Fibroblast of skin of left biceps (primary cell): ENCODE data around the gene PRR23C.
"Not testable (repeated sequence)": the region's sequence is repeated elsewhere in the genome, so short reads cannot be mapped to it uniquely, and the experiment has no call there.

Experiments used
- DNase-seq, 2 experiments: peaks; one replicate each; pipeline ENCODE4 v3.0.0-alpha.2; 2013; ENCODE audit warnings: low read depth in 2 of 2

Gene PRR23C

DNA sequence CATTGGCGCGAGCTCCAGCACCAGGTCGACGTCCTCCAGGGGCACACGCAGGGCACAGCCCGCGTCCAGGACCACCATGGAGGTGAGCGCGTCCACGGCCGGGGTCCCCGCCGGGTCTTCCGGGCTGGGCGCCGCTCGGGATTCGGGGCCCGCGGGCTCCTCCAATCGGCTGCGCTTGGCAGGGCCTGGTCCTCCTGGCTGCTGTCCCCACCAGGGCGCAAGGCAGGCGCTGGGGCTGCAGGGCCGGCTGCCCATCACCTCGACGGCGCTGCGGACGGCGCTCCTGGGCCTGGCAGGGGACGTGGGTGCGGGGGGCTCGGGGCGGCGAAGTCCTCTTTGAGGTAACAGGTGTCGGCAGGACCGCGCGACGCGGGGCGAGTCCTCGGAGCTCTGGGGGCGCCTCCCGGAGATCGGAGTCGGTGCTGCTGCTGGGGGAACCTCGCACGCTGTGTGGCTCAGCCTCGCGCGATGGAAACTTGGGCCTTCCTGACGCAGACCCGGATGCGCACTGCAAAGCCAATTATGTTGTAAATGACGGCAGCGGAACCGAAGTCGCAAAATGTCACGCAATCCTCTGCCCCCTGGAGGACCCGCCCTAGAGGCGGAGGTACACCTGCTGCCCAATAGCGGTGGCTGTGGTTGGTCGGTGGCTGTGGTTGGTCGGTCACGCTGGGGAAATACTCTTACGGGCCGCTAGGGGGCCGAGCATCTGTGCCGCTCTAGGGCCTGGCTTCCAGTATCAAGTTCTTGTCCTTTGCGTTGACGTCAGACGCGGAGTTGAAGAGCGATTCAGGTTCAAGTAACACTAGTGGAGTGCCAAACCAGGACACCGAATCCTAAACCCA, at the start of gene PRR23C:
PRR23C (minus strand) TSS at position 527 of the 845 bp plus-strand sequence; CDS start at position 255, 272 bp downstream.
- DNase-seq, result no peak

DNA sequence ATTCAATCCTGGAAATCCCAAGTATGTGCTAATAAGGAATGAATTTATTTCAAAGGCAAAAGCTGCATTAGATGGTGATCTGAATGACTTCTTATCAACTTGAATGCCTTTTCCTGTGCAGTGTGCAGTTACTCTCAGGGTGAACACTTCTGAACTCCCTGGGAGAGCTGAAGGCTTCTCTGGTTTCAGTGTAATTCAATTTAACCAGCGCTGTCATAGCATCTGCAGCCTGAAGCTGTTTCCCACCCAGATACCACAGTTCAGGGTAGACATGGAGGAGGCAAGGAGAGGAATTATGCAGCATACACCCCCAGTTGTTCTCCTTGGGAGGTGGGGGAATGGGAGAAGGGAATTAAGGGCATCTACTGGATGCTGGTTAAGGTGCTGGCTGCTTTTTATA, 49.1 kb upstream of the PRR23C start:
- DNase-seq, result no peak

DNA sequence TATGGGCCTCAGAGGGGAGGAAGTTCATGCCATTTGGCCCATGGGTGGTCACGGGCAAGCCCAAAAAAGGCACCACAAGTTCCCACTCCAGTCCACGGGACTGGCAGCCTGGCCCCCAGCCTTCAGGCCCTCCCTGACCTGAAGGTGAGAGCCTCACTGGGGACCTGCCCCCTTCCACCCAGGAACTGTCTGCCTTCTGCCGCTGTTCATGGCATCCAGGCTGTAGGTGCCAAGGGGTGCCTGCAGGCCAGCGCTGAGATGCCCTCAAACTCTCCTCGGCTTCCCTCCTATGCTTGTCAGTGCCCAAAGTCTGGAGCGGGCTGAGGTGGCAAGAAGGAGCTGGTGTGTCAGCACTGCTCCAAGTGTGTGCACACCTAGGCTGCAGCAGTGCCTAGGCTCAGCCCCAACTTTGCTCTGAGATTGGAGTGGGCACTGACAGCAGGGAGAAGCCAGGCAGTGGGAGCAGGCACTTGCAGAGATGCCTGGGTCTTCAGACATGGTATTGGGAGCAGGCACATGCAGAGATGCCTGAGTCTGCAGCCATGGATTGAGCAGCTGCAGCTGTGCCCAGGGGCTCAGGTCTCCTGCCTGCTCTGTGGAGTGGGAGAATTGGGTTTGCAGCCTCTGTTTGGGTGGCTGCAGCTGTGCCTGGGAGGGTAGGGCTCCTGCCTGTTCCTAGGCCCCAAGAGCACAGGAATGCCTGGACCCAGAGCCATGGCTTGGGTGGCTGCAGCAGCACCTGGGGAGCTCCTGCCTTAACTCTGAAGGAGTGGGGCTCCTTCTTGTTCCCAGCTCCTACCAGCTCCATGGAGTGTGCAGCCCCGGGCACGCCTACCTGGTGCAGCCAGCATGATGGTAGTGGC, 44.0 kb upstream of the PRR23C start:
- DNase-seq, result no peak

DNA sequence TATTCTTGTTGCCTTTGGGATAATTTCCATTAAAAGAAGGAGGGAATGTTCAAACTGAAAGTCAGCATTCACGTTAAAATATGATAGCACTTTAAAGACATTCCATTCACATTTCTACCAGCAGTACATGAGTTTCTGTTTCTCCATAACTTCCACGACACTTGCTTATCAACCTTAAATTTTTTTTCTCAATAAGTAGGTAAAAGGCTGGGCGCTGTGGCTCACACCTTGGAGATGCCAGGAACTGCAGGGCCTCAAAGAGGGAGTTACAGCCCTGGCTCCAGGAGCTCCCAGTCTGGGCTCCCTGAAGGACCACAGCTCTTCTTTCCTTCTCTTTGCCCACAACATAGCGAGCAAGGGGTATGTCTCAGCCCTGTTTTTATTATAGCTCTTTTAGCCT, 42.9 kb upstream of the PRR23C start:
- DNase-seq, result no peak

DNA sequence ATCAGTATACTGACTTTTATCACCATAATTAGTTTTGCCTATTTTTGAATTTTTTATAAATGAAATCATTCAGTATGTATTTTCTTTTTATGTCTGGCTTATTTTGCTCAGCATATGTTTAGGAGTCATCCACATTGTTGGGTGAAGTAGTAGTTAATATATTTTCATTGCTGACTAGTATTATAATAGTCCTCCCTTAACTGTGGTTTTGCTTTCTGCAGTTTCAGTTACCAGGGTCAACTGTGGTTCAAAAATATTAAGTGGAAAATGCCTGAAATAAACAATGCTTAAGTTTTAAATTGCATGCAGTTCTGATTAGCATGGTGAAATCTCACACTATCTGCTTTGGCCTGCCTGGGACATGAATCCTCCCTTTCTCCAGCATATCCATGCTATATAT, 39.5 kb upstream of the PRR23C start:
- DNase-seq, result no peak

DNA sequence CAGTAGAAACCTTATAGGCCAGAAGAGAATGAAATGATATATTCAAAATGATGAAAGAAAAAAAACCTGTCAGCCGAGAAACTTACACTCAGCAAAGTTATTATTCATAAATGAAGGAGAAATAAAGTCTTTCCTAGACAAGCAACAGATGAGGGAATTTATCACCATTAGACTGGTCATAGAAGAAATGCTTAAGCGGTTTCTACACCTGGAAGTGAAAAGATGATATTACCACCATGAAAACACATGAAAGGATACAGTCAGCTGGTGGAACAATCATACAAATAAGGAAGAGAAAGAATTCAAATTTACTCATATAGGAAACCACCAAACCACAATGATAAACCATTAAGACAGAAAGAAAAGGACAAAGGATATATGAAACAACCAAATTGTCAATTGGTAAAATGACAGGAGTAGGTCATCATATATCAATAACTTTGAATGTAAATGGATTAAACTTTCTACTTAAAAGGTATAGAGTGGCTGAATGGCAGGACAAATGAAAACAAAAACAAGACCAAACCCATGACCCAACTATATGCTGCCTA, 29.9 kb upstream of the PRR23C start:
- no peak for DNase-seq

DNA sequence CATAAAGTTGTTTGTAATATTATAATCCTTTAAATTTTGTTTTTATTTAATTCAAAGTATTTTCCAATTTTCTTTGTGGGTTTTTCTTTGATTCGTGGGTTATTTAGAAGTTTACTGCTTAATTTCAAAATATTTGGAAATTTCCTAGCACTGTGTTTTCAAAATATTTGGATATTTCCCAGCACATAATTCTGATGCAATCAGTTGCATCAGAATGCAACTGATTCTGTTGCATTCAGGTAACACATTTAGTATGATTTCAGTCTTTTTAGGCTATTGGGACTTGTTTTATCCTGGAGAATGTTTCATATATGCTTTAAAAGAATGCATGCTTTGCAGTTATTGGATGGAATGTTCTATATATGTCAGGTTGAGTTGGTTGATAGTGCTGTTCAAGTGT, 18.2 kb upstream of the PRR23C start:
- no peak for DNase-seq

DNA sequence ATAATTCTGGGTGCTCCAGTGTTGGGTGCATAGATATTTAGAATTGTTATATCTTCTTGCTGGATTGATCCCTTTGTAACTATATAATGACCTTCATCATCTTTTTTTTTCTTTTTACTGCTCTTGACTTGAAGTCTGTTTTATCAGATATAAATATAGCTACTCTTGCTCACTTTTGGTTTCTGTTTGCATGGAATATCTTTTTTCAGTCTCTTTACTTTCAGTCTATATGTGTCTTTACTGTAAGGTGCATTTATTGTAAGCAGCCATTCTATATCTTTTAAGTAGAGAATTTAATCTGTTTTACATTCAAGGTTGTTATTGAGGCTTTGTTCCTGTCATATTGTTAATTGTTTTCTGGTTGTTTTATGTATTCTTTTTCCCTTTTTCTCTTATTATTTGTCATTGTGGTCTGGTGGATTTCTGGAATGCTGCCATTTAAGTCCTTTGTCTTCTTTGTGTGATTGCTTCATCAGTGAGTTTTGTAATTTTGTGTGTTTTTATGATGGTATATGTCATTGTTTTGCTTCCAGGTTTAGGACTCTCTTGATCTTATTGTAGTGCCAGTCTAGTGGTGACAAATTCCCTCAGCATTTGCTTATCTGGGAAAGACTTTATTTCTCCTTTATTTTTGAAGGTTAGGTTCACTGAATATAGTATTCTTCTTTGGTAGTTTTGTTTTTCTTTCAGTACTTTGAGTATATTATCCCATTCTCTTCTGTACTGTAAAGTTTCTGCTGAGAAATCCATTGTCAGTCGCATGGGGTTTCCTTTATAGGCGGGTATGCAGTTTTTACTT, 8.3 kb upstream of the PRR23C start:
- no peak for DNase-seq

DNA sequence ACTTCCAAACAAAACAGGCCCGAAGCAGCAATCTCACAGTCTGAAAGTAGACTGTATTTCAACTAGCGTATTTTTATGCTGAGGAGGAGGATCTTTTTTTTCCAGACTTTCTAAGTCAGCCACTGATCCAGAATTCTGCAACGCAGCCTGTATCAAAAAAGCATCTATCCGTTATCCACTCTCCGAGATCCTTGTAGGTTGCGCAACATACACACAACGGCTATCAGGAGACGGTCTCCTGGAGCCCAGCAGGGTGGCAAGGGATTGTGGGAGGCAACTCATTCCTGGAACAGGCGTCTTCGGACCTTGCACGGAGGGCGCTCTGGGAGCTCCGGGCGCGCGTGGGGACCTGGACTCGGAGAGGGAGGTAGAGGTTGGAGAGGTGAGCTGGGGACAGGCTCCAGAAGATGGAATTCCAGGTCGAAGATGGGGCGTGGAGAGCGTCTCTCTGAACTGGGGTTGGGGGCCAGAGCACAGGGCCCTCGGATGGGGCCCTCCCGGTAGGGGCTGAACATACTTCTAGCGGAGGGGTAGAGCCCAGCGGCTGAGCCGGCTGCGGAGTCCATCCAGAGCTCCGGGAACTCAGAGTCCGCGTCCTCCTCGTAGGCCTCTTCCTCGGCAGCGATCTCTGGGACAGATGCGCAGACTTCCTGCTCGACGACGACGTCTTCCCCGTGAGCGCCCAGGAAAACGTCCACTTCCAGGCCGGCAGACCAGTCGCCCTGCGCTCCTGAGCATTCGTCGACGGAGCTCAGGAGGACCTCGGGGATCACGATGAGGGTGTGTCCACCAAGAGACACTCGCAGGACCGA, 932 bp downstream of the PRR23C start:
- DNase-seq, result no peak

DNA sequence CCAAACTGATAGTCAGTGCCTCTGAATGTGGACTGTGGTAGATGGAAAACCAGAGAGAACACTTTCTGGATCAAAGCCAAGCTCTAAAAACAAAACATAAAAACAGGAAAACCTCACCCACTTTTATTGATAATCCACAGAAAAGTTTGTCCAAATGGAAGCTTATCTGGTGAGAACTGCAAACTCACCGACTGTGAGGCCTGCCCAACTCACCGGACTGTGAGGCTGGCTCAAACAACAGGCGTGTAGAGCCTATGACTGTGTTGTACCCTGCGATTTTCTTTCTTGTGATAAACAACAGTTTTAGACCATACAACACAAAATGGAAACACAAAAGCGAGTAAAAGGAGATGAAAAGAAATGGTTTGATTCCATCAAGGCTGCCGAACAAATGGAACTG, 7.2 kb downstream of the PRR23C start:
- DNase-seq, result no peak

DNA sequence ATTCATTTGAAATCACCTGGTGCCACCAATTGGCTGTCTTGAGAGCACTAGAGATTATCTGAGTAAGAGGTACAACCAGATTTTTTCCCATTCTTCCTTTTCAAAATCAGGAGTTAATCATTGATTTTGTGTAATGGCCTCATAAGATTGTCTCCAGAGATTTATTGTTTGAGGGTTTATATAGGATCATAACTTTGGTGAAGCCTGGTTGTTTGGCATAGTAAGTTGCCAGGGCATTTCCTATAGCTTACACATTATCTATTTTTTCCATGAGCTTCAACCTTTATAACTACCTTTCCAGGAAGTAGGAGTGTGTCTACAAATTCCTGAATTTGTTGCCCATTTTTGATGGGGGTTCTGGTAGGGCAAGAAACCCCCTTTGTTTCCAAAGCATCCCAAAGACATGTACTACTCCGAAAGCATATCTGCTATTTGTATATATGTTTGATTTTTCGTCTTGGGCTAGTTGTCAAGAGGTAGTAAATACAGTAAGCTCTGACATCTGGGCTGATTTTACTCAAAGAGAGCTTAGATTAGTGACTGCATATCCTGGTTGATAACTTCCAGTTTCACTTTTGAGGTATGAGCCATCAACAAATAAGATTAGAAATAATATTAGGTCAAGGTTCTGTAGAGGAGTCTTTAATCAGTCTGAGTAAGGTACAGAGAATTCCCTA, 12.2 kb downstream of the PRR23C start:
- no peak for DNase-seq

DNA sequence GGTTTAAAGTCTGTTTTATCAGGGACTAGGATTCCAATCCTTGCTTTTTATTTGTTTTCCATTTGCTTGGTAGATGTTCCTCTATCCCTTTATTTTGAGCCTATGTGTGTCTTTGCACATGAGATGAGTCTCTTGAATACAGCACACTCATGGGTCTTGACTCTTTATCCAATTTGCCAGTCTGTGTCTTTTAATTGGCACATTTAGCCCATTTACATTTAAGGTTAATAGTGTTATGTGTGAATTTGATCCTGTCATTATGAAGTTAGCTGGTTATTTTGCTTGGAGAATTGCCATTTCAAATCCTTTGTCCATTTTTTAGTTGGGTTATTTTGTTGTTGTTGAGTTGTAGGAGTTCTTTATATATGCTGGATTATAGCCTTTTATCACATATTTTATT, 14.1 kb downstream of the PRR23C start:
- DNase-seq, result not testable (repeated sequence)

DNA sequence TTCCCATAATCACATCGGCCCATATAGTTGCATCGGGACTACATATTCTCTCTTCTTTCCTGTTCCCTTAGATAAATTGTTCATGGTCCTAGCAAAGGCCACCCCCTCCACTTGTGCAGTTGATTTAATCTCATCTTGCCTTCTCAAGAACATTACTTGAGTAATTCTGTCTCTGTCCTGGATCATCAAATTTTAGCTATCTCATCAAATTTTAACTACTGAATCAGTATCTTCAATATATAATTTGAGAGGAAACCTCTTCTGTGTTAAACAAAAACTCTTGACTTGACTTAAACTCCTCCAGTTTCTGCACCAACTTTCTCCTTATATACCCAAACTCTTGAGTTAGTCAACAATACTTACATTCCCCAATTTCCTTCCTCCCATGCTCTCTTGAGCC, 19.7 kb downstream of the PRR23C start:
- no peak for DNase-seq

DNA sequence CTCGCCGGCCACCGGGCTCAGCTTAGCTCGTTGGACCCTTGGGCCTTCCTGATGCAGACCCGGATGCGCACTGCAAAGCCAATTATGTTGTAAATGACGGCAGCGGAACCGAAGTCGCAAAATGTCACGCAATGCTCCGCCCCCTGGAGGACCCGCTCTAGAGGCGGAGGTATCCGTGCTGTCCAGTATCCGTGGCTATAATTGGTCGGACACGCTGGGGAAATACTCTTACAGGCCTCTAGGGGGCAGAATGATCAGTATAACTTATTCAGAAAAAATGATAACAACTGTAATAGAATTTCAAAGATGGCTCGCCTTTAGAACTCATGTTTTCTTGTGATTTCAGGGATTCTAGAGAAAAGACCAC, 23.8 kb downstream of the PRR23C start, which contains the start of gene PRR23B:
PRR23B (minus strand) TSS at position 59 of the 367 bp plus-strand sequence. CDS start 265 bp downstream, outside the sequence.
- no peak for DNase-seq

DNA sequence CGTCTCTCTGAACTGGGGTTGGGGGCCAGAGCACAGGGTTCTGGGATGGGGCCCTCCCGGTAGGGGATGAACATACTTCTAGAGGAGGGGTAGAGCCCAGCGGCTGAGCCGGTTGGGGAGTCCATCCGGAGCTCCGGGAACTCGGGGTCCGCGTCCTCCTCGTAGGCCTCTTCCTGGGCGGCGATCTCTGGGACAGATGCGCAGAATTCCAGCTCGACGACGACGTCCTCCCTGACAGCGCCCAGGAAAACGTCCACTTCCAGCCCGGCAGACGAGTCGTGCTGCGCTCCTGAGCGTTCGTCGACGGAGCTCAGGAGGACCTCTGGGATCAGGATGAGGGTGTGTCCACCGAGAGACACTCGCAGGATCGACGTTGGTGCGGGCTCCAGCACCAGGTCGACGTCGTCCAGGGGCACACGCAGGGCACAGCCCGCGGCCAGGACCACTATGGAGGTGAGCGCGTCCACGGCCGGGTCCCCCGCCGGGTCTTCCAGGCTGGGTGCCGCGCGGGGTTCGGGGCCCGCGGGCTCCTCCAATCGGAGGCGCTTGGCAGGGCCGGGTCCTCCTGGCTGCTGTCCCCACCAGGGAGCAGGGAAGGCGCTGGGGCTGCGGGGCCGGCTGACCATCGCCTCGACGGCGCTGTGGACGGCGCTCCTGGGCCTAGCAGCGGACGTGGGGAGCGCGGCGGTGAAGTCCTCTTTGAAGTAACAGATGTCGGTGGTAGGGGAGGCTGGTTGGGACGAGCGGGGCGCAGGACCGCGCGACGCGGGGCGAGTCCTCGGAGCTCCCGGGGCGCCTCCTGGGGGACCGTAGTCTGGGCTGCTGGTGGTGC, 24.4 kb downstream of the PRR23C start:
- DNase-seq, result no peak

DNA sequence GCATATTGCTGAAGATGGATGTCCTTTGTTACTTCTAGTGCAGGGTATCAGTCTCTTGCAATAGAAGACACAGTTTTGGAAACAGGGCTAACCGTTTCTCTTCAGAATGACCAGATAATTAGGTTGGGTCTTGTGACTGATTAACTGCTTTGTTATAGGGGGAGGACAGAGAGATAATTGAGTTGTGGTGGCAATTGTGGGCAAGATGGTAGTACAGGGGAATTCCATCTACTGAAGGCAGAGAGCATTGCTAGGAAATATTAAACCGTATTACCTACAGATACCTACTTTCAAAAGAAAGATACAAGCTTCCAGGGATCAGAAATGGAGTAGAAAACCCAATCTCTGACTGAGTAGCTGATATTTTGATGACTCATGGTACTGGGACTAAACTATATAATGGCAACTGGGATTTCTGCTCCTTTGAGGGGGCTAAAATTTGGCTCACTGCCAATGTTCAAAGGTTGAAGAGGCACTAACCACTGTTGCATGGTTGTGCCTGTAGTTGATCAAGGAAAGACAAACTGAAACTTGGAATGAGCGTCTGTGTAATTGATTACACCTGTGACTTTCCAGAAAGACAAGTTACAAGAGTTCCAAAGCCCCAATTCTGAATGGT, 28.2 kb downstream of the PRR23C start:
- no peak for DNase-seq

DNA sequence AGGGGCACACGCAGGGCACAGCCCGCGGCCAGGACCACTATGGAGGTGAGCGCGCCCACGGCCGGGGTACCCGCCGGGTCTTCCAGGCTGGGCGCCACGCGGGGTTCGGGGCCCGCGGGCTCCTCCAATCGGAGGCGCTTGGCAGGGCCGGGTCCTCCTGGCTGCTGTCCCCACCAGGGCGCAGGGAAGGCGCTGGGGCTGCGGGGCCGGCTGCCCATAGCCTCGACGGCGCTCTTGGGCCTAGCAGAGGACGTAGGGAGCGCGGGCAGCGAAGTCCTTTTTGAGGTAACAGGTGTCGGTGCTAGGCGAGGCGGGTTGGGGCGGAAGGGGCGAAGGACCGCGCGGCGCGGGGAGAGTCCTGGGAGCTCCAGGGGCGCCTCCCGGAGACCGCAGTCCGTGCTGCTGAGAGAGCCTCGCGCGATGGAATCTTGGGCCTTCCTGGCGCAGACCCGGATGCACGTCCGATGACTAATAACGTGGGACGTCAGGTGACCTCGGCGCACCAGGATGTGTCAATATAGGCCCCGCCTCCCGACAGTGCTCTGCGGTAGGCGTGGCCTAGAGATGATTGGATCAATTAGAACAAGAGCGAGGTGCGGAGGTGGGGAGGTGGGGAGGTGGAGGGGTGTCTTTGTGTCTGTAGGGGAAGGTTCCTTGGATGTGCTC, 38.5 kb downstream of the PRR23C start, which contains the start of gene PRR23A:
PRR23A (minus strand) TSS at position 218 of the 666 bp plus-strand sequence; CDS start at position 218, 0 bp downstream.
- DNase-seq, result no peak

DNA sequence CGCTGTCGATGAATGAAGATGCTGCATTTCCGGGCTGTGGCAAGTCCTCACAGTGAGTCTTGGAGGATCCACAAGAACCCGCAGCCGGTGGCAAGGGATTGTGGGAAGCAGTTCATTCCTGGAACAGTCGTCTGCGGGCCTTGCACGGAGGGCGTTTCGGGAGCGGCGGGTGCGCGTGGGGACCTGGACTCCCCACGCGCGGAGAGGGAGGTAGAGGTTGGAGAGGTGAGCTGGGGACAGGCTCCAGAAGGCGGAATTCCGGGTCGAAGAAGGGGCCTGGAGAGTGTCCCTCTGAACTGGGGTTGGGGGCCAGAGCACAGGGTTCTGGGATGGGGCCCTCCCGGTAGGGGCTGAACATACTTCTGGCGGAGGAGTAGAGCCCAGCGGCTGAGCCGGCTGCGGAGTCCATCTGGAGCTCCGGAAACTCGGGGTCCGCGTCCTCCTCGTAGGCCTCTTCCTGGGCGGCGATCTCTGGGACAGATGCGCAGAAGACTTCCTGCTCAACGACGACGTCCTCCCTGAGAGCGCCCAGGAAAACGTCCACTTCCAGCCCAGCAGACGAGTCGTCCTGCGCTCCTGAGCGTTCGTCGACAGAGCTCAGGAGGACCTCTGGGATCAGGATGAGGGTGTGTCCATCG, 39.2 kb downstream of the PRR23C start:
- DNase-seq, result no peak
